Measurements from ENCODE around the gene EGFL7.
"Not testable (repeated sequence)": the region's sequence is repeated elsewhere in the genome, so short reads cannot be mapped to it uniquely, and the experiment has no call there.

Gene EGFL7

DNA sequence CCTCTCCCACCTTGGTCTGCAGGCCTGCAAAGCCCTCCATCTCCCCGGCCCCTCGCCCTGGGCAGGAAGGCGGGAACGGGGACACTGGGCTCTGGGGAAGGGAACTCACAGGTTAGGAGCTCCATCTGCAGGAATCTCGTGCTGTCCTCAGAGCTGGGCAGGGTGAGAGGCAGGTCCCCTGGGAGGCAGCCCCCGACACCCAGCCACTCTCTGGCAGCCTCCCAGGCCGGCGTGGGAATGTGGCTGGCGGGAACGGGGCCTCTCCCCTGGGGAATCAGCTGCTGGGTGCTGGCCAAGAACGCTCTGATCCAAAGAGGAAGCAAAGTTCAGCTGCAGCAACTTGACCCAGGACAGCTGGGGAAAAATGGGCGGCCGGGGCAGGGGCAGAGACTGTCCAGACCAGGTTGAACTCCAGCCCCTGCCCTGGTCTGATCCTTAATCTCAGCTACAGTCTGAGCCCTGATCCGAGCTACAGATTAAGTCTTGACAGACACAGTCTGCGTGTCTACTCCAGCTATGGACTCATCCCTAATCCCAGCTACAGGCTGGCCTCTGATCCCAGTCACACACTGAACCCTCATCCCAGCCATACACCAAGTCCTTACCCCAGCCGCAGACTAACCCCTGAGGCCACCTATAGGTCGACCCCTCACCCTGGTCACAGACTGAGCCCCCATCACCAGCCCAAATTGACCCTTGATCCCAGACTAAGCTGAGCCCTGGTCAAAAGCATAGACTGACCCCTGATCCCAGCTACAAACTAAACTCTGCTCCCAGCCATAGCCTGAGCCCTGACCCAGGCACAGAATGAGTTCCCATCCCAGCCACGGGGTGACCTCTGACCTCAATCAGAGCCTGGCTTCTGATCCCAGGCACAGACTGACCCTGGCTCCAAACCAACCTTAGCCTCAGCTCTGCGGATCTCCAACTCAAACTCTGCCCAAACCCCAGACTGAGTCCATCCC lies 37.3 kb upstream of the EGFL7 start:
- DNase-seq, result no peak

GRCh38 chr9:136626066-136626725 lies 36.5 kb upstream of the EGFL7 start:
- DNase-seq, result no peak

GRCh38 chr9:136626740-136627642 lies 35.7 kb upstream of the EGFL7 start:
- DNase-seq, result no peak

GRCh38 chr9:136627703-136628102 lies 35.0 kb upstream of the EGFL7 start:
- no peak for DNase-seq

GRCh38 chr9:136628268-136628667 lies 34.4 kb upstream of the EGFL7 start:
- no peak for DNase-seq

DNA sequence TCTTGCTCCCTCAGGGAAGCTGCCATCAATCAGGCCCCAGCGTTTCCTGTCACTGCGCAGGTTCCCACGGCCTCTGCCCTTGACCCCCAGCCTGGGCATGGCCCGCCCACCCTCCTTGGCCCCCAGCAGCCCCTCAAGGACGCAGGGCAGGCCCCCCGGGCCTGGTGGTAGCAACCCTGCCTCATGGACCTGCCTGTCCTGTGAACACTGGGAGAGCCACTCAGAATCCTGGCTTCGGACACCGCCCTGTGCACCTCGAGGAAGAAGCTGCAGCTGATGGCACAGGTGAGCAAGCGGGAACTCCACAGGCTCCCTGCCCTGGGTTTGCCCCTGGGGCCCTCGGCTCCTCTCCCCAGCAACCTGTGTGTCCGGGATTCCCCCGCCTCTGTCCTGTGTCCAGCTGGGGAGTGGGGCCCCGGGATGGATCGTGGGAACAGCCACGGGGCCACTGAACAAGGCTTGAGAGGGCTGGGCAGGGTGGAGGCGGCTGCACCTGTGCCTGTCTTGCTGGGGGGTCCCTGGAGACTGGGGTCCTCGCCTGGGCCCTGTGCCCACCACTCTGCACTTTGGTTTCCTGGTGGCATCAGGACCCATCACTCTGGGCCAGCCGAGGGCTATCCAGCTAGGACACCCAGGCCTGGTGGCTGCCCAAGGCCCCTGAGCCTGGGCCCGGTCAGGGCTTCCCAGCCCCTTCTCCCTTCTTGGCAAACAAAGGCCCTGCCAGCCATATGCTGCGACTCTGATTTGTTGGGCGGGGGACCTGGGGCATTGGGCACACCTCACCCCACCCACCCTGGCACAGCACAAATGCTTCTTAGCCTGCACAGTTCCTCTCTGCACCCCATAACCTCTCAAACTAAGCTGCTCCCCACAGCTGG lies 33.5 kb upstream of the EGFL7 start:
- no peak for DNase-seq

- peak; percentile 43 for DNase-seq
Measured at GRCh38 chr9:136629879-136630661, 32.6 kb upstream of the EGFL7 start.

DNA sequence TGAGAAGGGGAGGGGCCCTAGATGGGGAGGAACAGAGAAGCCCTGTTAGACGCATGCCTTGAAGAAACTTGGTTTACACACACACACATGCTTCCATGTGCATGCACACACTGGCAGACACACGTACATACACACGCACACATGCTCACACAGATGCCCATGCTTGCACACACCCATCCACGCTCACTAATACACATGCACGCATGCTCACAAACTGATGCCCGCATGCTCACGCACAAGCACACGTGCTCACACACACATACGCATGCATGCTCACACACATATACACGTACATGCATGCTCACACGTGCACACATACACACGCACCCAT lies 32.1 kb upstream of the EGFL7 start:
- DNase-seq, result no peak

DNA sequence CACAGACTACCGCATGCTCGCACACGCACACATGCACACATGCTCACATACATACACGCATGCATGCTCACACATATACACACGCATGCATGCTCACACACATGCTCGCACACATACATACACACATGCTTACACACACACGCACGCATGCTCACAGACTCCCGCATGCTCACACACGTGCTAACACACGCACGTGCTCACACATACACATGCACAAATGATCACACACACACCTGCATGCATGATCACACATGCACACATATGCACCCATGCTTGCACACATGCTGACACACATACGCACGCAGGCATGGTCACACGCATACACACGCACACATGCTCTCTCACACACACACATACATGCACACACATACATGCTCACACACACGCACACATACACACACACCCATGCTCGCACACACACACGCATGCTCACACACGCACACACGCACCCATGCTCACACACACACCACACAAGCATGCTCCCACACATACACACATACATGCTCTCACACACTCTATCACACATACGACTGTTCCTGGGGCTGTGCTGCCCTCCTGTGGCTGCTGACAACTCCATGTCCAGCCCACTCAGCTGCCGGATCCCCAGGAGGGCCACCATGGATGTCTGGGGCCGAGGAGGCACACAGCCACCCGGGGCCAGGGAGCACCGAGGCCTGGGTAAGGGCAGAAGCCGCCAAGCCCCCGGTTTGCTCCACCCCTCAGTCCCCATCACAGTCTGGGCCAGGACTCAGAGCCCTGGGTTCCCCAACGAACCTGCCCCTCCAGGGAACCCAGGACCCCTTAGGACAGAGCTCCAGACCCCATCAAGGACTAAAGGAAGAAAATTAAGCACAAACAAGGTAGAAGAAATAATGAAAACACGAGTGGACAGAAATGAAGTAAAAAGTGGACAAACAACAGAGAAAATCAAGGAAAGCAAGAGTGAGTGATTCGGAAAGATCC lies 31.4 kb upstream of the EGFL7 start:
- no peak for DNase-seq

DNA sequence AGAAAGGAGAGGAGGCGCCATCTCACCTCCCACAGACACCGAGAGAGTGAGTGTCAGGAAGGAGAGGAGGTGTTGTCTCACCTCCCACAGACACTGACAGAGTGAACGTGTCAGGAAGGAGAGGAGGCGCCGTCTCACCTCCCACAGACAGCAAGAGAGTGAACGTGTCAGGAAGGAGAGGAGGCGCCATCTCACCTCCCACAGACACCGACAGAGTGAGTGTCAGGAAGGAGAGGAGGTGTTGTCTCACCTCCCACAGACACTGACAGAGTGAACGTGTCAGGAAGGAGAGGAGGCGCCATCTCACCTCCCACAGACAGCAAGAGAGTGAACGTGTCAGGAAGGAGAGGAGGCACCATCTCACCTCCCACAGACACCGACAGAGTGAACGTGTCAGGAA lies 30.6 kb upstream of the EGFL7 start:
- not testable (repeated sequence) for DNase-seq

GRCh38 chr9:136632491-136633106 lies 30.1 kb upstream of the EGFL7 start:
- DNase-seq, result not testable (repeated sequence)

DNA sequence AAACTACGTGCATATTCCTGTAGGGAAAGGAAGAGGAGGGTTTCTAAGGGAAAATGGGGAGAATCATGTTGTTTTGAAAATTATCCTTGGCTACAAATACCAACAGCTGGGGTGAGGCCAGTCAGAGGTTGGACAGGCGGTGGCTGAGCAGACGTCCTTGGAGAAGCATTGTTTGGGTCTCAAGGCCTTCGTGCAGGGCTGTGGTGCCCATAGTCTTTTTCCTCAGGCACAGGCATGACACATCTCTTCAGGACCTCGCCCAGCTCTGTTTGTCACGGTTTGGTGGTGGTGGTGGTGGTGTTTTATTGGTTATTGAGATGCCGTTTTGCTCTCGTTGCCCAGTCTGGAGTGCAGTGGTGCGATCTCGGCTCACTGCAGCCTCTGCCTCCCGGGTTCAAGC lies 27.8 kb upstream of the EGFL7 start:
- DNase-seq, result no peak

GRCh38 chr9:136640171-136641111 lies 22.3 kb upstream of the EGFL7 start:
- DNase-seq, result no peak

GRCh38 chr9:136642439-136642921 lies 20.2 kb upstream of the EGFL7 start:
- DNase-seq, result no peak

DNA sequence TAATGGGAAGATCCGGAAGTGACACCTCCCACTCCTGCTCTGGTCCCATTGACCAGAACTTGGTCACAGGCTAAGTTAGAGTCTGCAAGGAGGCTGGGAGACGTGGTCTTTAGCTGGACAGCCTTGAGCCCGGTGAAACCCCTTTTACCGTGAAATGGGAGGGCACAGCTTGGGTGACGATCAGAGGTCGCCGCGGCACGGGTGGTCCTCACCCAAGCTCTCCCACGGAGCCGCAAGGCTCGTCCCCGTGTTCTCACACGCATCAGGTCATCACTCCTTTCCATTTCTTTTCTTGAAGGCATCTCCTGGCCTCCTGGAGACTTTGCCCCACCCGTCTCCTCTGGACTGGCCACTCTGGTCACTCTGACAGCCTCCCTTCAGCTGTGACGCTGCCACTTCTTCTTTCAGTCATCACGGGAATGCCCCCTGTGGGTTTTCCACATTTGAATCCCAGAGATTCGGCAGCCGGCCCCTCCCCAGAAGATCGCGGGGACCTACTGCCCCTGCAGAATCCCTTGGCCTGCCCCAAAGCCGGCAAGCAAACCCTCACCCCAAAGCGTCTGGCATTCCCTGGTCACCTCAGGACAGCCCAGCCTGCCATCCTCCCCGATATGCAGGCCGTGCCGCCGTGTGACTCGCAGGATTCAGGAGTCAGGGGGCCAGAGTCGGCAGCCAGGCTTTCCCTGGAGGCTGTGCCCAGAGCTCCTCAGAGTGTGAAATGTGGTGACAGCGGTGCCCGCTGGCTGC lies 18.9 kb upstream of the EGFL7 start:
- no peak for DNase-seq

- peak; percentile 69 for DNase-seq
Measured at GRCh38 chr9:136644343-136644592, 18.4 kb upstream of the EGFL7 start.

DNA sequence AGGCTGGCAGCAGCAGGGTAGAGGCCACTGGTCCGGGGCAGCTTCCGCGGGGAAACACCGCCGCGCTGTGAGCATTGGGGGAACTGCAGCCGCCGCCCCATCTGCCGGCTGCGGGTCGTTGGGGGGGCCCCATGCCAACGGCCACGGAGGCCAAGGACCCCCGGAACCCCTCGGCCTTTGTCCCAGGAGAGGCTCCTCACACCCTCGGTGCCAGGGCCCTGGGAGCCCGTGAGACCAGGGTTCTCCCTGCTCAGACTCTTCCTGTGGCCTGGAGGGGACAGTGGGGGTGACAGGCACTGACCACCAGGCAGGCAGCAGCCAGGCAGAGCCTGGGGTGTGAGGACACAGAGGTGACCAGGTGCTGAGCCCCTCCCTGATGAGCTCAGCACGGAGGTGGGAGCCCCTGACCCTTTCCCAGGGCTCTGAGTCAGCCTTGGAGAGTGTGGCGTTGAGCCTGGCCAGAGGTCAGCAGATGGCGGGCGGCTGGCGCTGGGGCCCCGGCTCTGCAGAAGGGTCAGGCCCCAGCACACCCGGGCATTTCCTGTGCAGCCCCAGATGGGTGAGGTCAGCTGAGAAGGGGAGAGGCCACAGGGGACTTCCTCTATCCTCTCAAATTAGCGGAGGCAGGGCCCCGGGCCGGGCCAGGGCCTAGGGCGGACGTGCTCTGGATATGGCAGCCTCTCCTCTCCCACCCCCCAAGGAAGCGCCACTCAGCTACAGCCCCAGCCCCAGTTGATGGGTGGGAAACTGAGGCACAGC lies 17.9 kb upstream of the EGFL7 start:
- DNase-seq, result peak; percentile 74

Data from KG1 (cell line).